Tibial nerve (tissue), 4 donors: ENCODE results near the gene SMARCD3.

Experiments used
- EP300 ChIP-seq, 2 donors: sonication (generic); formaldehyde crosslinking; IDR thresholded peaks; one replicate each; pipeline ENCODE4 v1.6.1; 2017; ENCODE audit warnings: antibody characterized with exemption in 2 of 2, mild to moderate bottlenecking in 1 of 2
- POLR2A ChIP-seq, 2 donors: fragments of 450-650 bp; IDR thresholded peaks; one replicate each; pipeline ENCODE4 v1.6.1; 2017; ENCODE audit warnings: antibody characterized with exemption in 2 of 2, mild to moderate bottlenecking in 2 of 2, moderate library complexity in 2 of 2
- TF ChIP-seq, protein P1 (sequence below), 5 experiments: fragments of 200-600 bp in 3 of 5; fragments of 450-650 bp in 2 of 5; sonication (generic) in 3 of 5; IDR thresholded peaks; one replicate each; pipeline ENCODE4 v1.5.1; 2016 to 2019; ENCODE audit warnings: antibody characterized with exemption in 5 of 5, mild to moderate bottlenecking in 3 of 5, moderate library complexity in 2 of 5

- TF ChIP-seq EP300 (IDR thresholded peaks at IDR 0.05) = peak in 1 of 2 donors; percentile 68
- TF ChIP-seq, protein P1, sequence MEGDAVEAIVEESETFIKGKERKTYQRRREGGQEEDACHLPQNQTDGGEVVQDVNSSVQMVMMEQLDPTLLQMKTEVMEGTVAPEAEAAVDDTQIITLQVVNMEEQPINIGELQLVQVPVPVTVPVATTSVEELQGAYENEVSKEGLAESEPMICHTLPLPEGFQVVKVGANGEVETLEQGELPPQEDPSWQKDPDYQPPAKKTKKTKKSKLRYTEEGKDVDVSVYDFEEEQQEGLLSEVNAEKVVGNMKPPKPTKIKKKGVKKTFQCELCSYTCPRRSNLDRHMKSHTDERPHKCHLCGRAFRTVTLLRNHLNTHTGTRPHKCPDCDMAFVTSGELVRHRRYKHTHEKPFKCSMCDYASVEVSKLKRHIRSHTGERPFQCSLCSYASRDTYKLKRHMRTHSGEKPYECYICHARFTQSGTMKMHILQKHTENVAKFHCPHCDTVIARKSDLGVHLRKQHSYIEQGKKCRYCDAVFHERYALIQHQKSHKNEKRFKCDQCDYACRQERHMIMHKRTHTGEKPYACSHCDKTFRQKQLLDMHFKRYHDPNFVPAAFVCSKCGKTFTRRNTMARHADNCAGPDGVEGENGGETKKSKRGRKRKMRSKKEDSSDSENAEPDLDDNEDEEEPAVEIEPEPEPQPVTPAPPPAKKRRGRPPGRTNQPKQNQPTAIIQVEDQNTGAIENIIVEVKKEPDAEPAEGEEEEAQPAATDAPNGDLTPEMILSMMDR (IDR thresholded peaks at IDR 0.05) = no peak
- peak in 1 of 2 donors; percentile 6 for TF ChIP-seq POLR2A (IDR thresholded peaks at IDR 0.05)
Measured at GRCh38 chr7:151251689-151252560, 3.4 kb upstream of the SMARCD3 start.
